Naive thymus-derived CD4-positive, alpha-beta T cell (primary cell): Measurements from ENCODE around the gene CDKAL1. TPM values are rescaled to one million over a fixed set of nuclear protein-coding genes. Genes with fewer than 3 reads are reported as not detected.
A peak's percentile ranks its signal among the peaks of the same experiment; 100 is the strongest.

Experiments used
- ATAC-seq: fragments of 150-1000 bp; cut with Tn5 transposase; 2 replicates; pipeline ENCODE4 v1.10.0; 2021; ENCODE audit warnings: mild to moderate bottlenecking, moderate library complexity
- CTCF ChIA-PET: fragments of 350-600 bp; sonication (Branson Sonifier 250); formaldehyde crosslinking; loops from one replicate; lab custom pipeline; 2021; ENCODE audit warnings: antibody characterized with exemption; lab: Charles Lee
- POLR2A ChIA-PET: fragments of 350-600 bp; sonication (Branson Sonifier 250); formaldehyde crosslinking; loops from one replicate; lab custom pipeline; 2021; ENCODE audit warnings: antibody characterized with exemption, inconsistent platforms; lab: Charles Lee
- DNase-seq, 9 donors: peaks; one replicate each; pipeline versions ENCODE4 v3.0.0 to v3.0.0-alpha.2; 2020 to 2022; ENCODE audit warnings: mixed read lengths in 1 of 9
- H3K27ac ChIP-seq: one replicate; pipeline ENCODE4 v1.7.0; 2013; ENCODE audit warnings: mild to moderate bottlenecking, low read depth, low read length, moderate library complexity
- H3K27me3 ChIP-seq, 2 donors: one replicate each; pipeline ENCODE4 v1.7.0; 2013; ENCODE audit warnings: low read length in 2 of 2, mild to moderate bottlenecking in 2 of 2, moderate library complexity in 2 of 2; ENCODE audit not compliant: control insufficient read depth in 2 of 2, insufficient read depth in 2 of 2
- H3K36me3 ChIP-seq, 3 experiments: 1 replicate in 2 of 3; 2 replicates in 1 of 3; pipeline ENCODE4 v1.7.0; 2013; ENCODE audit warnings: low read length in 3 of 3, mild to moderate bottlenecking in 3 of 3, moderate library complexity in 1 of 3; ENCODE audit not compliant: insufficient read depth in 3 of 3, control insufficient read depth in 2 of 3
- H3K4me1 ChIP-seq, 2 donors: one replicate each; pipeline ENCODE4 v1.7.0; 2013; ENCODE audit warnings: low read length in 2 of 2, mild to moderate bottlenecking in 2 of 2, moderate library complexity in 1 of 2; ENCODE audit not compliant: control insufficient read depth in 2 of 2, insufficient read depth in 2 of 2
- H3K4me3 ChIP-seq: 2 replicates; pipeline ENCODE4 v1.7.0; 2013; ENCODE audit warnings: mild to moderate bottlenecking, low read length
- H3K9me3 ChIP-seq, 3 experiments: 1 replicate in 2 of 3; 2 replicates in 1 of 3; pipeline ENCODE4 v1.7.0; 2013; ENCODE audit warnings: low read length in 3 of 3; ENCODE audit not compliant: control insufficient read depth in 2 of 3
- H3K27ac Mint-ChIP-seq, 9 donors: one replicate each; pipeline ENCODE4 v1.8.0; 2020 to 2022; ENCODE audit warnings: mixed read lengths in 9 of 9, mild to moderate bottlenecking in 8 of 9, moderate library complexity in 5 of 9, inconsistent platforms in 2 of 9
- H3K27me3 Mint-ChIP-seq, 5 donors: one replicate each; pipeline ENCODE4 v1.8.0; 2021 to 2022; ENCODE audit warnings: mixed read lengths in 5 of 5, mild to moderate bottlenecking in 1 of 5
- H3K36me3 Mint-ChIP-seq, 5 donors: one replicate each; pipeline ENCODE4 v1.8.0; 2020 to 2022; ENCODE audit warnings: mixed read lengths in 5 of 5, mild to moderate bottlenecking in 3 of 5, inconsistent platforms in 1 of 5
- H3K4me1 Mint-ChIP-seq, 7 donors: one replicate each; pipeline ENCODE4 v1.8.0; 2020 to 2022; ENCODE audit warnings: mixed read lengths in 7 of 7, mild to moderate bottlenecking in 3 of 7, inconsistent platforms in 1 of 7
- H3K4me3 Mint-ChIP-seq, 10 donors: one replicate each; pipeline ENCODE4 v1.8.0; 2020 to 2022; ENCODE audit warnings: mild to moderate bottlenecking in 10 of 10, mixed read lengths in 10 of 10, moderate library complexity in 6 of 10, inconsistent platforms in 2 of 10
- H3K9me3 Mint-ChIP-seq, 11 donors: one replicate each; pipeline ENCODE4 v1.8.0; 2020 to 2022; ENCODE audit warnings: mixed read lengths in 11 of 11, mild to moderate bottlenecking in 4 of 11, inconsistent platforms in 1 of 11, moderate library complexity in 1 of 11
- intact Hi-C, 2 donors: fragments of 100-400 bp; cut with micrococcal nuclease; formaldehyde crosslinking; loops; one replicate each; pipeline ENCODE4 v1.15.1; 2023
- polyA plus RNA-seq, 2 donors: library from polyadenylated mRNA; unstranded; fragments of 300-500 nt; fragmentation: Illumina TruSeq; gene quantifications; one replicate each; pipeline ENCODE4 v1.2.3, GENCODE V29; 2021
- total RNA-seq, 6 experiments: library from RNA in 5 of 6; stranded (reverse) in 5 of 6; gene quantifications; 1 replicate in 5 of 6; 2 replicates in 1 of 6; pipeline ENCODE4 v1.2.3 and lab custom pipeline; 2021 to 2026

The CDKAL1 gene
- total and polyA plus RNA-seq, 7 experiments from 2014 or later = 23.6 to 35.8 (median 29.8) TPM

DNA sequence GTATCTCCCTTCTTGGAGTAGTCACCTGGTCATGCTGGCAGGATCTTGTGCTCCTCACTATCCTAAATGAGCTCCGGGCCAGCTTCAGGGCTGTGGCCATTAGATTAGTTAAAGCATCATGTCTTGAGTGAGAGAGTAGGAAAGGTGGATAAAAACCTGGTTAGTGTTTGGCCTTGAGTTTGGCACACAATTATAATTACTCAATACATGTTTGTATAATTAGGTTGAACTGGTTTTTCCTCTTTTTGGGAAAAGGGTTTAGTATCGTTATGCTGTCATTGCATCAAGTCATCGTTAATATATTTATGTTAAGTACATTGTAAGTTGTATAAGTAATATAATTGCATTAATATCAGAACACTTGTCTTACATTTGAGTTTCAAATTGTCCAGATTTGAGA lies 126.3 kb downstream of the CDKAL1 start:
- Mint-ChIP-seq H3K4me3 (no peak overlapping the region), H3K36me3 (peaks cover 4 to 38% (median 16%) of the 10 kb centered on the region in 5 donors), H3K9me3 (peaks cover 0 to 3% (median 0%) of the 10 kb centered on the region in 11 donors), H3K4me1 (peaks cover 0 to 53% (median 33%) of the 10 kb centered on the region in 7 donors), H3K27ac (no peak overlapping the region), H3K27me3 (no peaks in the 10 kb centered on the region)
- Histone ChIP-seq H3K4me1 (no peaks in the 10 kb centered on the region), H3K36me3 (no peaks in the 10 kb centered on the region), H3K27ac (no peak overlapping the region), H3K27me3 (no peaks in the 10 kb centered on the region), H3K9me3 (no peaks in the 10 kb centered on the region), H3K4me3 (no peak overlapping the region)
- ChIA-PET POLR2A (no interaction called here), CTCF (no interaction called here)
- DNase-seq = no peak
- intact Hi-C loops = no loop called here
- no peak for ATAC-seq

DNA sequence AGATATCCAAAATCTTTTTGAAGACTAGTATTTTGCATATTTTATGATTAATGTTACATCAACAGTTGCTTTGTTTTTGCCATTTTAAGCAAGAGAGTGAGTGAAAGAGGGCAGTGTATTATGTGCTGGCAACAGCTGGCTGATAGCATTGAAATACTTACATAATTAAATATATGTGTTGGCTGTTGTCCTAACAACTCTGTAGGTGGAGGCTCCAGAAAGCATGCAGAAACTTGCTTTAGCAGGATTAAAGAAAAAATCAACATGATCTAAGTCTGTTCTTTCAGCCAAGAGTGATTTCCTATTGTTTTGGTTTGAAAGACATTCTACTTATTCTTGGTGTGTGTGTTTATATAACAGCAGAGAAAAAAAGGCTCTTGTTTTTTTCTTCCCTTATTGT lies 127.5 kb downstream of the CDKAL1 start:
- Histone ChIP-seq H3K27ac (no peak overlapping the region), H3K9me3 (no peaks in the 10 kb centered on the region), H3K4me3 (no peak overlapping the region), H3K27me3 (no peaks in the 10 kb centered on the region), H3K36me3 (no peaks in the 10 kb centered on the region), H3K4me1 (no peaks in the 10 kb centered on the region)
- no peak for DNase-seq
- ChIA-PET POLR2A (no interaction called here), CTCF (no interaction called here)
- H3K4me3 Mint-ChIP-seq = no peak overlapping the region
- peaks cover 2 to 33% (median 10%) of the 10 kb centered on the region in 5 donors for H3K36me3 Mint-ChIP-seq
- peaks cover 0 to 49% (median 29%) of the 10 kb centered on the region in 7 donors for H3K4me1 Mint-ChIP-seq
- H3K27me3 Mint-ChIP-seq = no peaks in the 10 kb centered on the region
- intact Hi-C loops = no loop called here
- ATAC-seq = no peak
- H3K27ac Mint-ChIP-seq = no peak overlapping the region
- peaks cover 0 to 3% (median 0%) of the 10 kb centered on the region in 11 donors for H3K9me3 Mint-ChIP-seq

DNA sequence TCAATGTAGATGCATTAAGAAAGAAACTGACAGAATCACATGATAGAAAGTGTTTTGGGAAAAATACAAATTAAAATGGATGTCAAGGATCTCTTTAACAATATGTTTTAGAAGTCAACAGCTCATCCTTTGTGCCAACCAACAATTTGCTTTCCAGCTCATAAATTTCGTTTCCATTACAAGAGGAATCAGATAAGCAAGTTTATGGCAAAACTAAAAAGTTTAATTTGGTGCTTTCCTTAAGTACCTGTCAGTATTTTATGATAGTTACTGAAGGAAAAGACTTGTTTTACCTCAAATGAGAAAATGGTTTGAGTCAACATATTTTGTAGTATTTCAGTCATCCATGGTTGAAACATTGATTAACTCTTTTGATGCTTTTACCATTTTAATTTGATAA lies 130.0 kb downstream of the CDKAL1 start:
- CTCF ChIA-PET = no interaction called here
- H3K36me3 ChIP-seq = no peaks in the 10 kb centered on the region
- ATAC-seq (no peak), DNase-seq (no peak)
- Mint-ChIP-seq H3K9me3 (peaks cover 0 to 3% (median 0%) of the 10 kb centered on the region in 11 donors), H3K4me1 (peaks cover 4 to 55% (median 34%) of the 10 kb centered on the region in 7 donors), H3K36me3 (peaks cover 4 to 28% (median 14%) of the 10 kb centered on the region in 5 donors), H3K27ac (no peak overlapping the region), H3K27me3 (no peaks in the 10 kb centered on the region), H3K4me3 (no peak overlapping the region)
- POLR2A ChIA-PET = no interaction called here
- no peak overlapping the region for H3K4me3 ChIP-seq
- H3K9me3 ChIP-seq = no peaks in the 10 kb centered on the region
- no peaks in the 10 kb centered on the region for H3K4me1 ChIP-seq
- no peaks in the 10 kb centered on the region for H3K27me3 ChIP-seq
- intact Hi-C loops = no loop called here
- no peak overlapping the region for H3K27ac ChIP-seq

DNA sequence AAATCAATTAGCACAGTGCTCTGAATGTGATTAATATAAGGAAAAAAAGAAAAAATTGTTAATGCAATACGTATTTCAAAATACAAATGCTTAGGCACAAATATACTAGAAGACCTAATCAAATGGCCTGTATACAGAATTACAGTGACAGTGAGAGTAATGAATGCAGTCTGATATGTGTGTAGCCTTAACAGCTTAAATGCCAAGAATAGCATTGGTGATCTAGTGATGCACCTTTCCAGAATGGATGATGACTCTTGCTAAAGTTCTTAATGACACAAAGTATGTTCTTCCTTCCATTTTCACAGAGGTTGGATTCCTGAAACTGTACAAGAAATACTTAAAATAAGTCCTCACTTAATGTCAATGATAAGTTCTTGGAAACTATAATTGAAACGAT lies 131.0 kb downstream of the CDKAL1 start:
- H3K4me3 Mint-ChIP-seq = no peak overlapping the region
- DNase-seq (no peak), ATAC-seq (no peak)
- no peaks in the 10 kb centered on the region for H3K27me3 ChIP-seq
- peaks cover 8 to 50% (median 30%) of the 10 kb centered on the region in 7 donors for H3K4me1 Mint-ChIP-seq
- no peaks in the 10 kb centered on the region for H3K9me3 Mint-ChIP-seq
- peaks cover 0 to 21% (median 5%) of the 10 kb centered on the region in 5 donors for H3K36me3 Mint-ChIP-seq
- H3K27ac Mint-ChIP-seq = no peak overlapping the region
- intact Hi-C loops = no loop called here
- no peaks in the 10 kb centered on the region for H3K4me1 ChIP-seq
- no peaks in the 10 kb centered on the region for H3K27me3 Mint-ChIP-seq
- ChIA-PET POLR2A (no interaction called here), CTCF (no interaction called here)
- no peaks in the 10 kb centered on the region for H3K36me3 ChIP-seq
- no peak overlapping the region for H3K27ac ChIP-seq
- H3K9me3 ChIP-seq = no peaks in the 10 kb centered on the region
- H3K4me3 ChIP-seq = no peak overlapping the region

DNA sequence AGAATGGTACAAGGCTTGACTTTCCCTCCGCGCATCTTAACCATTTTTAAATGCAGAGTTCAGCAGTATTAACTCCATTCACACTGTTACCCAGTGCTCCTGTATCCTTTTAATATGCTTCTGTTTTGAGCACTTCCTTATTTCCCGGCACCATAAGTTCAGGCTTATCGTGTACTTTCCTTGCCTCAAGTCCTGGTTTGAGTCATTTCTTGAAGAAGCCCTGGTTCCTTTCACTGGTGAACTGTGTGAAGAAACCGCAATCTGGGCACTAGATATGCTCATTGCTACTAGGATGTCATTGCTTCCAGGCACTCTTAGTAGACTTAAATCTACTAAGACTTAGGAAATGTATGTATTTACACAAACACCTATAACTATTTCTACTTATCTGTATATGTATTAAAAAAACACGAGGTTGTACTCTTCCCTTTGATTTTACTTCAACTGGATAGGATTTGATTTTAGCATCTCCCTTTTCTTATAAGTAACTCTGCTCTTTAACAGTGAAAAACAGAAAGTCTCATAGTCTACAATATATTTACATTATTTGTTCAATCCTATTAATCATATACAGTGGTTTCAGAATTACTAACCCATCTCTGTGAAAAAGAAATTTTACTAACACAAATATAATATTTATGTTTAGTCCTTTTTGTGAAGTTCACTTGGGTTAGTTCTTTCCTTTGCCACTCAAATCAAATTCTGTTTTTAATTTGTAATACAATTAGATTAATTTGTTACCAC lies 135.5 kb downstream of the CDKAL1 start:
- H3K27ac Mint-ChIP-seq = no peak overlapping the region
- Histone ChIP-seq H3K27me3 (no peaks in the 10 kb centered on the region), H3K4me3 (no peak overlapping the region), H3K4me1 (no peaks in the 10 kb centered on the region), H3K9me3 (no peaks in the 10 kb centered on the region), H3K27ac (no peak overlapping the region), H3K36me3 (no peaks in the 10 kb centered on the region)
- peaks cover 8 to 40% (median 17%) of the 10 kb centered on the region in 7 donors for H3K4me1 Mint-ChIP-seq
- H3K9me3 Mint-ChIP-seq = peaks cover 0 to 4% (median 0%) of the 10 kb centered on the region in 11 donors
- intact Hi-C loops = no loop called here
- ChIA-PET CTCF (no interaction called here), POLR2A (no interaction called here)
- DNase-seq (no peak), ATAC-seq (peak; percentile 14)
- H3K36me3 Mint-ChIP-seq = peaks cover 3 to 37% (median 14%) of the 10 kb centered on the region in 5 donors
- no peaks in the 10 kb centered on the region for H3K27me3 Mint-ChIP-seq
- no peak overlapping the region for H3K4me3 Mint-ChIP-seq

DNA sequence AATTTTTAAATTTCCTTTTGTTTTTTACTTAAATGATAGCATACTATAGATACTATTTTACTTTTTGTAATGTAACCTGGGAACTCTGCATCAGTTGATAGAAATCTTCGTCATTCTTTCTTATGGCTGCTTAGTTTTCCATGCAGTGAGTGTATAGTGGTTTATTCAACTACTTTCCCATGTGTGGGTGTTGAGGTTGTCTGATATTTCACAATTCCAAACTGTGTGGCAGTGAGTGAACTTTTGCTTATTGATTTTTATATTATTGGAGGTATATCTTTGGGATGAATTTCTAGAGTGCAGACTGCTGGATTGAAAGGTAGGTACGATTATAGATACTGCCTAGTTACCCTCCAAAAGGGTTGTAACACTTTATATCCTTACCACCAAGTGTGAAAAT lies 136.5 kb downstream of the CDKAL1 start:
- H3K27me3 Mint-ChIP-seq = no peaks in the 10 kb centered on the region

DNA sequence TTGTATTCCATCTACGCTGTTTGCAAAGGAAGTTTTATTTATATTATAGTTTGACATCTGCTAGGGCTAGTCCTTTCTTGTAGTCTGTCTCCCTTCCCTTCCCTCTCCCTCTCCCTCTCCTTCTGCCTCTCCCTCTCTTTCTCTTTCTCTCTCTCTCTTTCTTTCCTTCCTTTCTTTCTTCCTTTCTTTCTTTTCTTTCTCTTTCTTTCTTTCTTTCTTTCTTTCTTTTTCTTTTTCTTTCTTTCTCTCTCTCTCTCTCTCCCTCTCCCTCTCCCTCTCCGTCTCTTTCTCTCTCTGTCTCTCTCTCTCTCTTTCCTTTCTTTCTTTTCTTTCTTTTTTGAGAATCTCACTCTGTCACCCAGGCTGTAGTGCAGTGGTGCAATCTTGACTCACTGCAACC lies 137.8 kb downstream of the CDKAL1 start:
- Histone ChIP-seq H3K4me3 (no peak overlapping the region), H3K27me3 (no peaks in the 10 kb centered on the region), H3K4me1 (no peaks in the 10 kb centered on the region), H3K9me3 (no peaks in the 10 kb centered on the region), H3K36me3 (no peaks in the 10 kb centered on the region), H3K27ac (no peak overlapping the region)
- Mint-ChIP-seq H3K27me3 (no peaks in the 10 kb centered on the region), H3K36me3 (peaks cover 4 to 37% (median 14%) of the 10 kb centered on the region in 5 donors), H3K4me3 (no peak overlapping the region), H3K4me1 (peaks cover 5 to 35% (median 17%) of the 10 kb centered on the region in 7 donors), H3K9me3 (peaks cover 0 to 4% (median 0%) of the 10 kb centered on the region in 11 donors), H3K27ac (no peak overlapping the region)
- DNase-seq (no peak), ATAC-seq (no peak)
- POLR2A ChIA-PET = no interaction called here
- intact Hi-C loops = no loop called here
- CTCF ChIA-PET = no interaction called here

More for the DNA sequence above, 136.5 kb downstream of the CDKAL1 start:
- Histone ChIP-seq H3K4me3 (no peak overlapping the region), H3K27me3 (no peaks in the 10 kb centered on the region), H3K36me3 (no peaks in the 10 kb centered on the region), H3K4me1 (no peaks in the 10 kb centered on the region), H3K9me3 (no peaks in the 10 kb centered on the region), H3K27ac (no peak overlapping the region)
- intact Hi-C loops = no loop called here
- no peak for DNase-seq
- ChIA-PET POLR2A (no interaction called here), CTCF (no interaction called here)
- Mint-ChIP-seq H3K27ac (no peak overlapping the region), H3K4me1 (peaks cover 5 to 39% (median 17%) of the 10 kb centered on the region in 7 donors), H3K9me3 (peaks cover 0 to 4% (median 0%) of the 10 kb centered on the region in 11 donors), H3K4me3 (no peak overlapping the region), H3K36me3 (peaks cover 4 to 37% (median 14%) of the 10 kb centered on the region in 5 donors)
- no peak for ATAC-seq
